GM18909 (cell line): Measurements from ENCODE around the gene WDR41.

Experiments
- ATAC-seq: cut with Tn5 transposase; IDR thresholded peaks from one replicate; pipeline ENCODE4 v1.9.1; 2021; ENCODE audit warnings: mild to moderate bottlenecking; ENCODE audit not compliant: unreplicated experiment, poor library complexity

The WDR41 gene

DNA sequence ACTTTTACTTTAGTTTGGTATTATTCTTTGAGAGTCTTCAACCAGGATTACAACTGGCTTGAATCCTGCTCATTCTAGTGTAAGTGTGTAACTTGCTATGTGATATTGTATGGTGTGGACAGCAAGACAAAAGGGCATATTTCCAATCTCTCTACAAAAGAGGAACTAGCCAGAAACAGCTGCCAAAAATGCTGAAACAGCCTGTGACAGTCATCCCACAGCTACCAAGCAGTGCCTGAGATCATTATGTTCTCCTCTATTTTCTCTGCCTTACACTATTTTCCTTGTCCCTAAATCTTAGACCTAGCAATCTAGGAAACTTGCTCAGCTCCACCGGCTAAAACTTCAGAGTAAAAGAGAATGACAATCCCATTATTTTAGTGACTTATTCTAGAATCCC is 42.8 kb downstream of the WDR41 start:
- no peak for ATAC-seq

DNA sequence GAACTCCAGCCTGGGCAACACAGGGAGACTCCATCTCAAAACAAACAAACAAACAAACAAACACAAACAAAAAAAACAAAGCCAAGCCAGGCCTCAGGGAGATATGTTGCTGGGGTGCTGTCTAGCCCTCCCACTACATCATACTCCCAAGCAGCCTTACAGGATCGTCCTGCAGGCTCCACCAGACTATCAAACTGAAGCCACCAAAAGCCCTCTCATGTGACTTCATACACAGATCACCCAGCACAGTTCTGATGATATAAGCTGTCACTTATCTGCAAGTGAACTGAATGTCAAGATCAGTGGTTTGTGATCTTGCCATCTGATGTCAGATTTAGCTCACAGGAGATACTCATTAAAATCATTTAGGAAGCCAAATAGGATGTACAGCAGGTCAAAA is 43.3 kb downstream of the WDR41 start:
- ATAC-seq: no peak

DNA sequence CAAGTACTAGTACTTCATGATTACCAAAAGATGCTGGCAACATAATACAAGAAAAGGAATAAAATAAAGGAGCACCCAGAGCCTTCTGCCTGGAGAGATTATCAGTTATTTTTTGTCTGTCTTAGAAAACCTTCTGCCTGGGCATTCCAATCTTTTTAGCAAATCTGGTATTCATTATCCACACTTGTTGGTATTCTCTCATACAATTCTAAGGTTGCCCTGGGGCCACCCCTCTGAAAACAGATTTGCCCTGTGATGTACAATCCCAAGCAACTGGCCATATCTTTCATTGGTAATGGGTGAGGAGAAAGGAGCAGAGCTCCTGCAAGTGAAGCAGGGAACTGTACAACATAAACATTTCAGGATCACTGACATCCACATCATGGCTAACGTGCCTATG is 47.8 kb downstream of the WDR41 start:
- ATAC-seq: no peak

GRCh38 chr5:77443670-77444069 is 48.4 kb downstream of the WDR41 start:
- ATAC-seq: no peak

GRCh38 chr5:77438071-77438470 is 54.0 kb downstream of the WDR41 start:
- no peak for ATAC-seq

- ATAC-seq: no peak
Observed at GRCh38 chr5:77437194-77437593, 54.9 kb downstream of the WDR41 start.

GRCh38 chr5:77431719-77432118 is 60.4 kb downstream of the WDR41 start:
- ATAC-seq: no peak

GRCh38 chr5:77431286-77431685 is 60.8 kb downstream of the WDR41 start:
- no peak for ATAC-seq

- ATAC-seq: no peak
Observed at GRCh38 chr5:77430726-77431125, 61.4 kb downstream of the WDR41 start.

DNA sequence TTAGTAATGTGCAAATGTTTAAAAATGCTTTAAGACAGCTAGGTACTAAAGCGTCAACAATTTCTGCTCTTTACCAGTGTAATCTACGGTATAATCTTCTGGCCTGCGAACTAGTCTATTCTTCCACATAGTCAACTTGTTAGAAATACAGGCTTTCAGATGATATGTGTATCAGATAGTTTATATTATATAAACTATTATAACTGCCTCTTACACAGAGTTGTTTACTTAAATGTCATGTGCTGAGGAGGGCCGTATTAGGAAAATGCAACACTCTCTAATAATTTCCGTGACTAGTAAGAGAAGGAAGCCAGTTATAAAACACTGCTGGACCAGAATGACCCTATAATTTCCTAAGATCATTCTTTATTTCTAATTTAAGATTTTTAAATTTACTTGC is 63.6 kb downstream of the WDR41 start:
- no peak for ATAC-seq

GRCh38 chr5:77427998-77428397 is 64.1 kb downstream of the WDR41 start:
- no peak for ATAC-seq

DNA sequence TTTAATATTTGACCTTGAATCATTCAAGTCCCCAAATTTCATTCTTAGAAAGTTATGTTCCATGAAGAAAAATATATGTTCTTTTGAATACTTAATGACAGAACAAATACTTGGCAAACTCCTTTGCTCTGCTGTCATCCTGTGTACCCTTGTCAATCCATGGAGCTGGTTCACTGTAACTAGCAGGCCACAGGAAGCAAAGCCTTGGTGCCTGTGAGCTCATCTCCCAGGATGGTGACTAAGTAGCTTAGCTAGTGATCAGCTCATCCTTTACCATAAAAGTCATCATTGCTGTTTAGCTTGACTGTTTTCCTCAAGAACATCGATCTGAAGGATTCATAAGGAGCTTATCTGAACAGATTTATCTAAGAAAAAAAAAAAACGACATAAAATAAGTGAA is 65.4 kb downstream of the WDR41 start:
- no peak for ATAC-seq

GRCh38 chr5:77425998-77426659 is 66.0 kb downstream of the WDR41 start:
- ATAC-seq: no peak

- no peak for ATAC-seq
Observed at GRCh38 chr5:77425420-77425819, 66.7 kb downstream of the WDR41 start.

DNA sequence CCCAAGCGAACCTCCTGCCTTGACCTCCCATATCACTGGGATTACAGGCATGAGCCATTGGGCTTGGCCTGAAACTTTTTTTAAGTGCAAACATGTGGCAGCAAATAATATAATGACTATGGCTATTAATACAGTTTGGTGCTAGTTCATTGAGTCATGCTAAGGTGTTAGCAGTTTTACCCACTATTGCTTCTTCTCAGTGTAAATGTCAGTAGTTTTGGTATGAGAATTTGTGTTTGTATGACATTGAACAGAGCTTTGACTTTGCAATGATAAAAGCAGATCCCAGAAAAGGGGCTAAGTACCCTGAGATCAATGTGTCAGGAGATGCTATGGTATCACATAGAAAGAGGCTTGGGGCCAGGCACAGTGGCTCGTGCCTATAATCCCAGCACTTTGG is 67.2 kb downstream of the WDR41 start:
- ATAC-seq: no peak

DNA sequence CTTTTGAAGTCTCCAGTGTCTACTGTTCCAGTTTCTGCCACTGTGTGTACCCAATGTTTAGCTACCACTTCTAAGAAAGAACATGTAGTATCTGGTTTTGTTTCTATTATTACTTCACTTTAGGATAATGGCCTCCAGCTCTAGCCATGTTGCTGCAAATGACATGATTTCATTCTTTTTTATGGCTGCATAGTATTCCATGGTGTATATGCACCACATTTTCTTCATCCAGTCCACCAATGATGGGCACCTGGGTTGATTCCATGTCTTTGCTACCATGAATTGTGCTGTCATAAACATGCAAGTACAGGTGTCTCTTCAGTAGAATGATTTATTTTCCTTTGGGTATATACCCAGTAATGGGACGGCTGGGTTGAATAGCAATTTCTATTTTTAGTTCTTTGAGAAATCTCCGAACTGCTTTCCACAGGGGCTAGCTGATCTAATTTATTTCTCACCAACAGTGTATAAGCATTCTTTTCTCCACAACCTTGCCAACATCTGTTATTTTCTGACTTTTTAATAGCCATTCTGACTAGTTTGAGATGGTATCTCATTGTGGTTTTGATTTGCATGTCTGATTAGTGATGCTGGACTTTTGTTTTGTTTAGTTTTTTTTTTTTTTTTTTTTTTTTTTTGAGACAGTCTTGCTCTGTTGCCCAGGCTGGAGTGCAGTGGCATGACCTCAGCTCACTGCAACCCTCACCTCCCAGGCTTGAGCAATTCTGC is 68.9 kb downstream of the WDR41 start:
- ATAC-seq: no peak

DNA sequence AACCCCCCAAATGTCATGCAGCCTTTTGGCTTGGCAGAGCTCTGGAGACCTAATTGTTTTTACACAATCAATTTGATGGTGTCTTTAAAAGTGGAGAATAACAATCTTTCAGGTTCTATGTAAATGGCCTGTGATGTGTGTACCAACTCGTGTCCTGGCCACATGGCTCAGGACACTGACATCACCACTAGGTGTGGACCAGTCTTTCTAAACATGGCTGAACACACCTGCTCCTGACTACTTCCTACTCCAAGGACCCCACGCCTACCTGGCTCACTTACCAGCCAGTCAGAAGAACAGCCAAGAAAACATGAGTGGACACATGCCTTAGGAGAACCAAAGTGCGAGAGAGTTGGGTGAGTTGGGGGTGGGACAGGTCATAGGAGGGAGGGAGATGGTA is 71.2 kb downstream of the WDR41 start:
- no peak for ATAC-seq

DNA sequence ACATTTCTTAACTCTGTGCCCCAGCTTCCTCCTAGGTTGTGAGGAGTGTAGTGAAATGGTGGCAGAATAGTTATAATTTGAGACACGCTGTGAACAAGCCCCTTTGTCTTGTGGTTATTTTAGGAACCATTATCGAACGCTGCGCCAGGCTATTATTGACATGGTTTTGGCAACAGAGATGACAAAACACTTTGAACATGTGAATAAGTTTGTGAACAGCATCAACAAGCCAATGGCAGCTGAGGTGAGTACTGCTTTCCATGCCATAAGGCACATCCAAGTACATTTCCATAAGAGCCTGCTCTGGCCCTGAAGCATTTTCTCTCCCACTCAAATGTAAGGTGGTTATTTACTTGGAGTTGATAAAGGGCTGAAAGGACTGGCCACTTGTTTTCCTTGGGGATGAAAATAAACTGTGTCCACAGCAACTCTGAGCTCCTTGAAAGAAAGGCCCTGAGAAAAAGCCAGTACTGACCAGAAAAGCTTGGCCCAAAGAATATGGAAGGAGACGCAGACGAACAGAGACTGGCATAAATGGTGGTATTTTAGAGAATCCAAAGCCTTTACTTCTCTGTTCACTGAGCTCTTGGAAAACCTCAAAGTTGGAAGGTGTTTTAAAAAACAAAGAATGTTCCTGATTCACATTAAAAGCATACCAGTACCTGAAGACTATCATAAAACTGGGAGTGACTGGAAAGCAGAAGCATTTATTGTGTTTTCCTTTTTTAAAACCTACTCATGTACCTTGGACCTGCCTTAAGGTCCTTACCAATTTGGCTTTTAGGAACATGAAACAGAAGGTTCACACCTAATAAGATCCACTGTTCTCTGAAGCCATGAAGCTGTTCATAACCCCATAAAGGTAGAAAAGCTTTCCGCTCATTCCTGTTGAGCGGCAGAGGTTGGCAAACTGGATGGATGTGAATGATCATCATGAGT is 72.2 kb downstream of the WDR41 start:
- no peak for ATAC-seq

DNA sequence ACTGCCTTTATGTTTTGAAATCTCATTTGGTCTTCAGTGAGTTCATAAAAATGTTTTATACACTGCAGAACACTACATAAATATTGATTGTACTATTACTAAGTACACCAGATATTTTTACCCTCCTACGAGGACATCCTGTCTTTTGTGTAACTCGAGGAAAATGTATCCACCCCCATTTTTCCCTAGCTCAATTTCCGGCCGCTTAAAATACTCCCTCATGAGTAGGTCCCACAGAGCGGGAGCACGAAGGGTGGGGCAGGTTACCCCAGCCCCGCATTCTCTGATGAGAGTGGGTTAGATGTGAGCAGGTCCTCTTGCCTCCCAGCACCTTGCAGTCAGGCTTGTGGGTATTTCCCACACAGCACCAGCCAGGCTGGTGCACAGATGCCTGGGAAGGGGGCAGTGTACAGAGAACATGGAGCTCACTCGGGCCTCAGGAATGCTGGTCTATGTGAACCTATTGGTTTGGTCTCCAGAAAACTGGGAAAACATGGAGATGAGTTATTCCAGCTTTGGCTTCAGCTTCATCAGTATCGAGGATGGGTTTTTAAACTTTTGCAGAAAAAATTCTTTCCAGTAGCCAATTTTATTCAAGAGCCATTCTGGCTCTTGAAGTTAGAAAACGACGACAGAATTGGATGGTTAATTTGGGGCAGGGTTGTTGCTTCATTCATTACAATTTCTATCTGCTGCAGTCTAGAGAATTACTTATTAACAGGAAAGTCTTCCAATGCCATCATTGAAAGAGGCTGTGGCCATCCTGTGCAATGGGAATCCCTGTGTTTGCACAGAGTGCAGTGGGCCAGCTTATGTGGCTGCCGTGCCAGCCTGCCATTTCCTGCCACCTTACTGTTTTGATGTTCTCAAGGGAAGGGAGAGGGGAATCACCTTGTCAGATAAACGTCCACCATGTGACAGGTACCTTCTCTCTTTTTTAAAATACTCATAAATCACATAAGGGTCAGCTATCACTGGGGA is 73.2 kb downstream of the WDR41 start:
- no peak for ATAC-seq

GRCh38 chr5:77418162-77418561 is 74.0 kb downstream of the WDR41 start:
- no peak for ATAC-seq
